MCF 10A (cell line): ENCODE measurements around the gene PIP5K1A. TPM values are rescaled to one million over a fixed set of nuclear protein-coding genes. Genes with fewer than 3 reads are reported as not detected.

Experiments used
- Bru-seq: library from RNA; stranded (reverse); fragments of 400-500 nt; gene quantifications from one replicate; lab custom pipeline; 2021; lab: Mats Ljungman, UMichigan
- BruChase-seq, 2 experiments: library from RNA; stranded (reverse); fragments of 400-500 nt; gene quantifications; one replicate each; lab custom pipeline; 2021; lab: Mats Ljungman, UMichigan
- BruUV-seq: library from RNA; stranded (reverse); fragments of 400-500 nt; replicated peaks from 2 replicates; lab custom pipeline; 2021; lab: Mats Ljungman, UMichigan
- CTCF ChIA-PET: fragments of 300-600 bp; sonication (Branson Sonifier 250); formaldehyde crosslinking; extraction: SDS; loops from one replicate; lab custom pipeline; 2021; ENCODE audit warnings: antibody characterized with exemption, inconsistent platforms; lab: Yijun Ruan, JAX
- POLR2A ChIA-PET: fragments of 300-600, 350-650 bp; sonication (Branson Sonifier 250); formaldehyde crosslinking; extraction: SDS; loops from one replicate; lab custom pipeline; 2020; ENCODE audit warnings: antibody characterized with exemption, inconsistent platforms; lab: Yijun Ruan, JAX
- DNase-seq: peaks from one replicate; pipeline ENCODE4 v3.0.0-alpha.2; 2018; ENCODE audit not compliant: unreplicated experiment
- H3K27ac Mint-ChIP-seq: one replicate; pipeline ENCODE4 v1.8.0; 2022; ENCODE audit warnings: mild to moderate bottlenecking, low read depth, mixed read lengths; ENCODE audit not compliant: unreplicated experiment
- H3K27me3 Mint-ChIP-seq: one replicate; pipeline ENCODE4 v1.8.0; 2022; ENCODE audit warnings: mixed read lengths; ENCODE audit not compliant: insufficient read depth, unreplicated experiment
- H3K36me3 Mint-ChIP-seq: one replicate; pipeline ENCODE4 v1.8.0; 2022; ENCODE audit warnings: mild to moderate bottlenecking, moderate library complexity, mixed read lengths; ENCODE audit not compliant: insufficient read depth, unreplicated experiment
- H3K4me1 Mint-ChIP-seq: one replicate; pipeline ENCODE4 v1.8.0; 2022; ENCODE audit warnings: mixed read lengths; ENCODE audit not compliant: insufficient read depth, unreplicated experiment
- H3K4me3 Mint-ChIP-seq: one replicate; pipeline ENCODE4 v1.8.0; 2022; ENCODE audit warnings: mild to moderate bottlenecking, moderate library complexity, mixed read lengths; ENCODE audit not compliant: unreplicated experiment
- H3K9me3 Mint-ChIP-seq: one replicate; pipeline ENCODE4 v1.8.0; 2022; ENCODE audit warnings: mixed read lengths; ENCODE audit not compliant: unreplicated experiment
- CTCF ChIP-seq: fragments of 200-600 bp; IDR thresholded peaks from one replicate; pipeline ENCODE4 v1.8.0; 2022; ENCODE audit warnings: antibody characterized with exemption, mild to moderate bottlenecking; ENCODE audit not compliant: unreplicated experiment
- intact Hi-C: fragments of 100-400 bp; cut with micrococcal nuclease; formaldehyde crosslinking; loops from 2 replicates; pipeline ENCODE4 v1.14.1; 2022
- long read RNA-seq: library from polyadenylated mRNA; stranded (forward); transcript quantifications from one replicate; pipeline ENCODE4 v2.0.0, GENCODE V29; 2022
- total RNA-seq: library from RNA; stranded (reverse); gene quantifications from 2 replicates; pipeline ENCODE4 v1.2.3, GENCODE V29; 2022

Gene PIP5K1A, protein sequence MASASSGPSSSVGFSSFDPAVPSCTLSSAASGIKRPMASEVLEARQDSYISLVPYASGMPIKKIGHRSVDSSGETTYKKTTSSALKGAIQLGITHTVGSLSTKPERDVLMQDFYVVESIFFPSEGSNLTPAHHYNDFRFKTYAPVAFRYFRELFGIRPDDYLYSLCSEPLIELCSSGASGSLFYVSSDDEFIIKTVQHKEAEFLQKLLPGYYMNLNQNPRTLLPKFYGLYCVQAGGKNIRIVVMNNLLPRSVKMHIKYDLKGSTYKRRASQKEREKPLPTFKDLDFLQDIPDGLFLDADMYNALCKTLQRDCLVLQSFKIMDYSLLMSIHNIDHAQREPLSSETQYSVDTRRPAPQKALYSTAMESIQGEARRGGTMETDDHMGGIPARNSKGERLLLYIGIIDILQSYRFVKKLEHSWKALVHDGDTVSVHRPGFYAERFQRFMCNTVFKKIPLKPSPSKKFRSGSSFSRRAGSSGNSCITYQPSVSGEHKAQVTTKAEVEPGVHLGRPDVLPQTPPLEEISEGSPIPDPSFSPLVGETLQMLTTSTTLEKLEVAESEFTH
- 150 and 163 TPM in 2 replicates for total RNA-seq
- percentile 95 among the genes with signal in this experiment for Bru-seq, nascent RNA
- percentile 96 among the genes with signal in this experiment for BruChase-seq, experiment 1, labeled RNA remaining after a 6-hour chase
- BruChase-seq, experiment 2, labeled RNA remaining after a 2-hour chase = percentile 98 among the genes with signal in this experiment
- long read RNA-seq, partial matches to known transcripts = 1 of 26 reads
- long read RNA-seq, other reads (novel, unspliced or antisense) = 18 of 26 reads

GRCh38 chr1:151198254-151199127 lies at the start of gene PIP5K1A:
TSS of gene PIP5K1A (plus strand) at chr1:151198552. CDS start at chr1:151198997, 445 bp downstream.
- CTCF ChIA-PET = interaction anchor here (0.6 to 1.1 kb wide), 5 partner anchors 56 to 140 kb away, joined by 3 read pairs; partner anchors contain the start of gene PSMD4
- H3K36me3 Mint-ChIP-seq = peaks cover 35% of the 10 kb centered on the region
- POLR2A ChIA-PET = interaction anchor here (0.6 to 12.4 kb wide), 28 partner anchors 9 to 784 kb away, joined by 3 to 153 read pairs (median 4); partner anchors contain the start of genes LYSMD1, PI4KB, PSMB4 and PSMD4

GRCh38 chr1:151156515-151156819 lies 41.9 kb upstream of the PIP5K1A start, which contains the start of gene TNFAIP8L2:
TSS of gene TNFAIP8L2 (plus strand) at chr1:151156649. CDS start at chr1:151158698, 2,049 bp downstream.
- intact Hi-C loops = loop anchor here (1.0 to 5.0 kb wide), 4 partner anchors 56 to 459 kb away; partner anchors contain the start of gene GOLPH3L
- ChIA-PET POLR2A (interaction anchor here (0.6 to 2.0 kb wide), 8 partner anchors 8 to 164 kb away, joined by 3 to 10 read pairs (median 4); partner anchors contain the start of gene MINDY1), CTCF (interaction anchor here (0.7 to 7.3 kb wide), 21 partner anchors 9 to 155 kb away, joined by 3 to 158 read pairs (median 5); partner anchors contain the start of genes GABPB2, LYSMD1 and MINDY1)
- no peaks in the 10 kb centered on the region for H3K9me3 Mint-ChIP-seq
- BruUV-seq = no TSS peak
- DNase-seq = no peak
- peaks cover 12% of the 10 kb centered on the region for H3K4me1 Mint-ChIP-seq
- H3K27ac Mint-ChIP-seq = no peak within 1 kb of the TSS
- no peak for TF ChIP-seq CTCF
- no peak within 1 kb of the TSS for H3K4me3 Mint-ChIP-seq
- H3K27me3 Mint-ChIP-seq = no peaks in the 10 kb centered on the region
- peaks cover 41% of the 10 kb centered on the region for H3K36me3 Mint-ChIP-seq

More at GRCh38 chr1:151198254-151199127, at the start of gene PIP5K1A:
- DNase-seq = peak; percentile 100
- intact Hi-C loops = loop anchor here (5.0 to 10.0 kb wide), 2 partner anchors 129 to 536 kb away; partner anchors contain the start of gene PI4KB
- Mint-ChIP-seq H3K4me3 (peak within 1 kb of the TSS; percentile 93), H3K9me3 (no peaks in the 10 kb centered on the region), H3K27ac (peak within 1 kb of the TSS; percentile 95), H3K27me3 (no peaks in the 10 kb centered on the region), H3K4me1 (peaks cover 40% of the 10 kb centered on the region)
- no peak for TF ChIP-seq CTCF
- BruUV-seq = TSS peak; percentile 59

- intact Hi-C loops = loop anchor here (5.0 kb wide), 1 partner anchor 460 kb away; the partner anchor contains the start of gene GOLPH3L
- H3K9me3 Mint-ChIP-seq = no peaks in the 10 kb centered on the region
These were observed 41.3 kb upstream of the PIP5K1A start for GRCh38 chr1:151157067-151157531.

More at GRCh38 chr1:151157067-151157531, 41.3 kb upstream of the PIP5K1A start:
- Mint-ChIP-seq H3K4me1 (peaks cover 12% of the 10 kb centered on the region), H3K27ac (no peak overlapping the region), H3K36me3 (peaks cover 41% of the 10 kb centered on the region), H3K27me3 (no peaks in the 10 kb centered on the region), H3K4me3 (no peak overlapping the region)
- no TSS peak for BruUV-seq
- ChIA-PET POLR2A (interaction anchor here (0.7 to 2.0 kb wide), 5 partner anchors 9 to 165 kb away, joined by 3 to 10 read pairs (median 4); partner anchors contain the start of genes LYSMD1, MINDY1 and SCNM1), CTCF (interaction anchor here (0.7 to 7.3 kb wide), 23 partner anchors 8 to 155 kb away, joined by 3 to 158 read pairs (median 5); partner anchors contain the start of genes GABPB2, LYSMD1 and MINDY1)
- no peak for TF ChIP-seq CTCF
- no peak for DNase-seq
